ENCODE results near the gene PTPN9.
"Not testable (repeated sequence)": the region's sequence is repeated elsewhere in the genome, so short reads cannot be mapped to it uniquely, and the experiment has no call there.

The PTPN9 gene

GRCh38 chr15:75554717-75555116 lies 24.4 kb downstream of the PTPN9 start:
- TF ChIP-seq CTCF (IDR thresholded peaks at IDR 0.05; ENCODE audit: extremely low read depth, missing control alignments), result no peak
- no peak for DNase-seq (ENCODE audit: low spot score)

- no peak for TF ChIP-seq CTCF (IDR thresholded peaks at IDR 0.05; ENCODE audit: extremely low read depth, missing control alignments)
- DNase-seq (ENCODE audit: low spot score), result no peak
Observed at GRCh38 chr15:75553659-75554058, 25.5 kb downstream of the PTPN9 start.

- TF ChIP-seq CTCF (IDR thresholded peaks at IDR 0.05; ENCODE audit: extremely low read depth, missing control alignments), result no peak
- no peak for DNase-seq (ENCODE audit: low spot score)
Observed at GRCh38 chr15:75551091-75551490, 28.0 kb downstream of the PTPN9 start.

GRCh38 chr15:75545064-75545463 lies 34.1 kb downstream of the PTPN9 start:
- no peak for TF ChIP-seq CTCF (IDR thresholded peaks at IDR 0.05; ENCODE audit: extremely low read depth, missing control alignments)

GRCh38 chr15:75544359-75544758 lies 34.8 kb downstream of the PTPN9 start:
- no peak for DNase-seq (ENCODE audit: low spot score)
- TF ChIP-seq CTCF (IDR thresholded peaks at IDR 0.05; ENCODE audit: extremely low read depth, missing control alignments), result no peak

More at GRCh38 chr15:75545064-75545463, 34.1 kb downstream of the PTPN9 start:
- no peak for DNase-seq (ENCODE audit: low spot score)

- DNase-seq (ENCODE audit: low spot score), result not testable (repeated sequence)
Observed at GRCh38 chr15:75542949-75543545, 36.1 kb downstream of the PTPN9 start.

GRCh38 chr15:75542386-75542797 lies 36.7 kb downstream of the PTPN9 start:
- no peak for DNase-seq (ENCODE audit: low spot score)
- no peak for TF ChIP-seq CTCF (IDR thresholded peaks at IDR 0.05; ENCODE audit: extremely low read depth, missing control alignments)

- DNase-seq (ENCODE audit: low spot score), result no peak
- no peak for TF ChIP-seq CTCF (IDR thresholded peaks at IDR 0.05; ENCODE audit: extremely low read depth, missing control alignments)
Observed at GRCh38 chr15:75538376-75538775, 40.7 kb downstream of the PTPN9 start.

Data from GM20000 (cell line).